GM12874 (cell line): Measurements from ENCODE around the gene MORN3.

Source experiments
- TF ChIP-seq, protein P1 (sequence below): IDR thresholded peaks from 2 replicates; pipeline ENCODE4 v1.5.1; 2011; ENCODE audit warnings: low read depth, mild to moderate bottlenecking, control low read depth, low read length, moderate library complexity; ENCODE audit not compliant: insufficient read depth

MORN3 gene

DNA sequence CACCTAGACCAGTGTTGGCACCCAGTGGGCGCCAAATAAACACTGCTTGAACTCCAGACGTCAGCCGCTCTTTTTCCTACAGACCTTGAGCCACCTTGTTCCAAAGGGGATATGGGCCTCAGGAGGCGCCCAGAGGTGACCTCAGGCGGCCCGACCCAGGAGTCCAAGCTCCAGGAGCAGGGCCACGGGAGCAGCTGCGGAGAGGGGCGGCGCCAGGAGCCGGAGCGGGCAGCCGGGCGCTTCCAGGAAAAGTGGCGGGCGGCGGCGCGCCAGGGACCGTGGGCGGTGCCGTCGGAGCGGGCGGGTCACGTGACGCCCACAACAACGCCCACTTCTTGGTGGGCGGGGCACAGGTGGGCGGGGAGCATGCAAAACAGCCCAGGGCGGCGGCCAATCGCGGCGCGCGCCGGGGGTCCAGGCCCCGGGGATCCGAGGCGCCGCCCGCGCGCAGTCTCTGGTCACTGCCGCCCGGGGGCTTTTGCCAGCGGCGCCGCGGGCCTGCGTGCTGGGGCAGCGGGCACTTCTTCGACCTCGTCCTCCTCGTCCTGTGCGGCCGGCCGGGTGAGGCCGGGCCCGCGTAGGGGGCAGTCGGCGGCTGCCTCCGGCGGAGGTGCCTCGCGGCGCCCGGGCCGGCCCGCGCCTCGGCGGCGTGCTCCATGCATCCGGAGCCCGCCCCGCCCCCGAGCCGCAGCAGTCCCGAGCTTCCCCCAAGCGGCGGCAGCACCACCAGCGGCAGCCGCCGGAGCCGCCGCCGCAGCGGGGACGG lies 43.2 kb downstream of the MORN3 start, which contains the start of gene ORAI1:
Gene ORAI1 (plus strand): TSS at position 444 of the 766 bp plus-strand sequence.
- TF ChIP-seq, protein P1, sequence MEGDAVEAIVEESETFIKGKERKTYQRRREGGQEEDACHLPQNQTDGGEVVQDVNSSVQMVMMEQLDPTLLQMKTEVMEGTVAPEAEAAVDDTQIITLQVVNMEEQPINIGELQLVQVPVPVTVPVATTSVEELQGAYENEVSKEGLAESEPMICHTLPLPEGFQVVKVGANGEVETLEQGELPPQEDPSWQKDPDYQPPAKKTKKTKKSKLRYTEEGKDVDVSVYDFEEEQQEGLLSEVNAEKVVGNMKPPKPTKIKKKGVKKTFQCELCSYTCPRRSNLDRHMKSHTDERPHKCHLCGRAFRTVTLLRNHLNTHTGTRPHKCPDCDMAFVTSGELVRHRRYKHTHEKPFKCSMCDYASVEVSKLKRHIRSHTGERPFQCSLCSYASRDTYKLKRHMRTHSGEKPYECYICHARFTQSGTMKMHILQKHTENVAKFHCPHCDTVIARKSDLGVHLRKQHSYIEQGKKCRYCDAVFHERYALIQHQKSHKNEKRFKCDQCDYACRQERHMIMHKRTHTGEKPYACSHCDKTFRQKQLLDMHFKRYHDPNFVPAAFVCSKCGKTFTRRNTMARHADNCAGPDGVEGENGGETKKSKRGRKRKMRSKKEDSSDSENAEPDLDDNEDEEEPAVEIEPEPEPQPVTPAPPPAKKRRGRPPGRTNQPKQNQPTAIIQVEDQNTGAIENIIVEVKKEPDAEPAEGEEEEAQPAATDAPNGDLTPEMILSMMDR, result no peak; the same call in 1 of the 2 replicates

DNA sequence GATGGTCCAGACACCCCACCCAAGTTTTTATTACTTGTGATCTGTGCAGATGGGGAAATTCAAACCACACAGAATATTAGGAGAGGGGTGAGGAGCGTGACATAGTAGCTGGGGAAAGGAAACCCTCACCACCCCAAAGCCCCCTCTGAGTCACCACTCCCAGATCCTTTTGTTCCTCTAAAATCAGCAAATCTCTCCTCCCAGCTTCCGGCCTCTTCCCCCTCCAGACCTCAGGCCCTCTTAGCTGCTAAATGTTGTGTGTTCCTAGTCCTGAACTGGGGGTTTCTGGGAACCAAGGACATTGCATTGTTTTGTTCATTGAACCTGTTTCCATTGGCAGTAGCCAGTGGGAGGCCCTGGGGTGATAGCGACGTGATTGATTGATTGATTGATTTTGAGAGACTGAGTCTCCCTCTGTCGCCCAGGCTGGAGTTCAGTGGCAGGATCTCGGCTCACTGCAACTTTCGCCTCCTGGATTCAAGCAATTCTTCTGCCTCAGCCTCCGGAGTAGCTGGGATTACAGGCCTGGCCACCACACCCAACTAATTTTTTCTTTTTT lies 49.0 kb downstream of the MORN3 start:
- TF ChIP-seq, protein P1, result no peak

DNA sequence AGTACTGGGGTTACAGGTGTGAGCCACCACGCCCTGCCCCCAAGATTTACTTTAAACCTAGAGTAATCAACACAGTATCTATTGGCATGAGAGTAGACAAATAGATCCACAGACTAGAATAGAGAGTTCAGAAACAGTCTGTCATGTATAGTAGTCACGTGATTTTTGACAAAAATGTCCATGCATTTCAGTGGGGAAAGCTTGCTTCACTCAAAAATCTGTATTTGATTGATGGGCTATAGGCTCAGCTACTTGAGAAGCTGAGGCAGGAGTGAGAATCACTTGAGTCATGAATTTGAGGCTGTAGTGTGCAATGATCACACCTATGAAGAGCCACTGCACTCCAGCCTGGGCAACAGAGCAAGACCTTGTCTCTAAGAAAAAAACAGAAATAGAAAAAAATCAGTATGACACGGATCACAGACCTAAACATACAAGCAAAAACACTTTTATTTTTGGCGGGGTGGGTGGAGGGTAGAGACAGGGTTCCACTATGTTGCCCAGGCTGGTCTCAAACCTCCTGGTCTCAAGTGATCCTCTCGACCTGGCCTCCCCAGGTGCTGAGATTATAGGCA lies 50.7 kb downstream of the MORN3 start:
- TF ChIP-seq, protein P1, result no peak

DNA sequence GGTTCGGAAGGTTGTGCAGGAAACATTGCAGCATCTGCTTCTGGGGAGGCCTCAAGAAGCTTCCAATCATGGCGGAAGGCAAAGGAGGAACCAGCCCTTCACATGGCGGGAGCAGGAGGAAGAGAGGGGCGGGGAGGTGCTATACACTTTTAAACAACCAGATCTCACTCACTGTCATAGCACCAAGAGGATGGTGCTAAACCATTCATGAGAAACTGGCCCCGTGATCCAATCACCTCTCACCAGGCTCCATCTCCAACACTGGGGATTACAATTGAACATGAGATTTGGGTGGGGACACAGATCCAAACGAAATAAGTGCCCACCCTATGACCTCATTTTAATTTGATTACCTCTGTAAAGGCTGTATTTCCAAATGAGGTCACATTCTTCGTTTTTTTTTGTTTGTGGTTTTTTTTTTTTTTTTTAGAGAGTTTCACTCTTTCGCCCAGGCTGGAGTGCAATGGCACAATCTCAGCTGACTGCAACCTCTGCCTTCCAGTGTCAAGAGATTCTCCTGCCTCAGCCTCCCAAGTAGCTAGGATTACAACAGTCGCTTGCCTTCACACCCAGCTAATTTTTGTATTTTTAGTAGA lies 54.5 kb downstream of the MORN3 start:
- TF ChIP-seq, protein P1, result no peak

DNA sequence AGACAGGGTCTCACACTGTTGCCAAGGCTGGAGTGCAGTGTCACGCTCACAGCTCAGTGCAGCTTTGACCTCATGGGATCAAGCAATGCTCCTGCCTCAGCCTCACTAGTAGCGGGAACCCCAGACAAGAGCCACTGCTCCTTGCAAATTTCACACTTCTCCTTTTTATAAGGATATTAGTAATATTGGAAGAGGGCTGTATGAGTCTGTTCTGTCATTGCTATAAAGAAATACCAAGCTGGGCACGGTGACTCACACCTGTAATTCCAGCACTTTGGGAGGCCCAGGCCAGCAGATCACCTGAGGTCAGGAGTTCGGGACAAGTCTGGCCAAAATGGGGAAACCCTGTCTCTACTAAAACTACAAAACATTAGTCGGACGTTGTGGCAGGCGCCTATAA lies 56.0 kb downstream of the MORN3 start:
- TF ChIP-seq, protein P1, result no peak

DNA sequence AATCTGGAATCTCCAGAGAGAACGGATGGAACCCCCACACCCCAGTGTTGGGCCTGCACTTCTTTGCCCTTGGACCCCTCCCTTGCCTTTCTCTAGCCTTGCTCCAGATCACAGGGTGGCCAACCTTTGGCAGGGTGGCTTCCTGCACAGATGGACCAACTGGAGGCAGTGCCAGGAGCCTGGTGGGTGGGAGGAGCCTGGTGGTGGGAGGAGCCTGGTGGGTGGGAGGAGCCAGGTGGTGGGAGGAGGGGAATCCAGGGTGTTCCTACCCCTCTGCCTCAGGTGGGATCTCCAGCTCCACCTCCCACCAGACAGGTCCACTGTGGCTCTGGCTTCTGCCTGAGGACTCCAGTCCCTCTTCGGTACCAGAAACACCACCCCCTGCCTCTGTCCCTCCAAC lies 58.1 kb downstream of the MORN3 start:
- TF ChIP-seq, protein P1, result no peak
